Measurements from ENCODE around the gene C19orf25. TPM values are rescaled to one million over a fixed set of nuclear protein-coding genes. Genes with fewer than 3 reads are reported as not detected.
A peak's percentile ranks its signal among the peaks of the same experiment; 100 is the strongest.
"Not testable (repeated sequence)": the region's sequence is repeated elsewhere in the genome, so short reads cannot be mapped to it uniquely, and the experiment has no call there.

C19orf25 gene
- total RNA-seq, 6 experiments from 2014 or later: 12.2 to 32.7 (median 15.3) TPM

- no peak overlapping the region for H3K4me3 ChIP-seq
- DNase-seq (no peak), ATAC-seq (no peak)
- peaks cover 7 to 9% of the 10 kb centered on the region in 2 donors for H3K27me3 ChIP-seq
- intact Hi-C loops (cut with DNase I): loop anchor here in 1 of 2 donors (10.0 kb wide), 1 partner anchor 73 kb away; the partner anchor contains the start of gene ADAMTSL5
- H3K9me3 ChIP-seq: no peaks in the 10 kb centered on the region
- WGBS (ENCODE audit: insufficient coverage, low coverage, low lambda C conversion rate, missing lambda C conversion rate): 88% methylated on average over 14 of the region's 25 CpGs
- H3K36me3 ChIP-seq: peaks cover 0 to 31% (median 15%) of the 10 kb centered on the region in 4 donors
- no peak for TF ChIP-seq POLR2A (IDR thresholded peaks at IDR 0.05)
- TF ChIP-seq CTCF (IDR thresholded peaks at IDR 0.05): no peak
- H3K27ac ChIP-seq: no peak overlapping the region
- peaks cover 0 to 24% (median 5%) of the 10 kb centered on the region in 4 donors for H3K4me1 ChIP-seq
Observed at GRCh38 chr19:1441677-1442438, 37.2 kb downstream of the C19orf25 start.

GRCh38 chr19:1441022-1441426 is 38.0 kb downstream of the C19orf25 start:
- no peak for DNase-seq
- intact Hi-C loops (cut with DNase I): loop anchor here in 1 of 2 donors (10.0 kb wide), 1 partner anchor 74 kb away; the partner anchor contains the start of gene ADAMTSL5
- Histone ChIP-seq H3K27me3 (peaks cover 0 to under 1% of the 10 kb centered on the region in 2 donors), H3K36me3 (peaks cover 0 to 31% (median 15%) of the 10 kb centered on the region in 4 donors), H3K9me3 (no peaks in the 10 kb centered on the region), H3K27ac (no peak overlapping the region), H3K4me1 (peaks cover 0 to 16% (median 5%) of the 10 kb centered on the region in 4 donors), H3K4me3 (no peak overlapping the region)
- 92% methylated on average over 6 of the region's 9 CpGs for WGBS (ENCODE audit: insufficient coverage, low coverage, low lambda C conversion rate, missing lambda C conversion rate)
- no peak for ATAC-seq
- no peak for TF ChIP-seq POLR2A (IDR thresholded peaks at IDR 0.05)
- TF ChIP-seq CTCF (IDR thresholded peaks at IDR 0.05): no peak

GRCh38 chr19:1440418-1440801 is 38.6 kb downstream of the C19orf25 start:
- WGBS (ENCODE audit: insufficient coverage, low coverage, low lambda C conversion rate, missing lambda C conversion rate): 93% methylated on average over 3 of the region's 15 CpGs
- H3K9me3 ChIP-seq: no peaks in the 10 kb centered on the region
- TF ChIP-seq POLR2A (IDR thresholded peaks at IDR 0.05) (no peak), CTCF (IDR thresholded peaks at IDR 0.05) (no peak)
- ATAC-seq (no peak), DNase-seq (no peak)
- peaks cover 0 to 13% (median 5%) of the 10 kb centered on the region in 4 donors for H3K4me1 ChIP-seq
- peaks cover 0 to 31% (median 15%) of the 10 kb centered on the region in 4 donors for H3K36me3 ChIP-seq
- H3K4me3 ChIP-seq: no peak overlapping the region
- no peak overlapping the region for H3K27ac ChIP-seq
- no peaks in the 10 kb centered on the region for H3K27me3 ChIP-seq
- intact Hi-C loops (cut with DNase I): loop anchor here in 1 of 2 donors (10.0 kb wide), 1 partner anchor 74 kb away; the partner anchor contains the start of gene ADAMTSL5

- Histone ChIP-seq H3K4me1 (peaks cover 0 to 10% (median 3%) of the 10 kb centered on the region in 4 donors), H3K4me3 (peak overlapping the region; percentile 84 to 99 (median 97)), H3K36me3 (peaks cover 0 to 31% (median 15%) of the 10 kb centered on the region in 4 donors)
- 53% methylated on average over 21 of the region's 57 CpGs for WGBS (ENCODE audit: insufficient coverage, low coverage, low lambda C conversion rate, missing lambda C conversion rate)
- not testable (repeated sequence) for DNase-seq, H3K27ac ChIP-seq, ATAC-seq, H3K27me3 ChIP-seq, H3K9me3 ChIP-seq
- intact Hi-C loops (cut with DNase I): loop anchor here in 1 of 2 donors (10.0 kb wide), 1 partner anchor 75 kb away; the partner anchor contains the start of gene ADAMTSL5
Observed at GRCh38 chr19:1439525-1440417, 39.2 kb downstream of the C19orf25 start.

All from right lobe of liver (tissue), 6 donors.